A375 (cell line): ENCODE data around the gene CDKN1B. TPM values are rescaled to one million over a fixed set of nuclear protein-coding genes. Genes with fewer than 3 reads are reported as not detected.

Experiments
- small RNA-seq: library from RNA; depleted of rRNA; stranded (forward); fragments of <200 nt; gene quantifications from one replicate; pipeline ENCODE3, GENCODE V24; 2014
- total RNA-seq: library from RNA; depleted of rRNA; stranded (reverse); fragments of >200 nt; shearing (Covaris generic); gene quantifications from 2 replicates; pipeline ENCODE4 v1.2.3, GENCODE V29; 2014; rRNA removed

CDKN1B gene
- 26.3 and 28.1 TPM in 2 replicates for total RNA-seq

GRCh38 chr12:12716793-12717585 lies at the start of gene CDKN1B:
TSS of gene CDKN1B (plus strand) at chr12:12717368. CDS start at chr12:12717840, 472 bp downstream.

Small RNAs within 50 kb of the gene (small RNA-seq; reads per million reads assigned to genes)
- not detected for gene MIR613

Other genes starting within 250 kb of the CDKN1B start
- gene DUSP16, start 154.5 kb upstream of the CDKN1B start, total RNA-seq = 2.2 and 3.0 TPM in 2 replicates
- gene CREBL2, start 105.5 kb upstream of the CDKN1B start, total RNA-seq = 25.2 and 29.6 TPM in 2 replicates
- 1.4 and 1.6 TPM in 2 replicates for gene GPR19, start 21.2 kb upstream of the CDKN1B start, total RNA-seq
- 0.94 and 1.1 TPM in 2 replicates for gene APOLD1, start 68.3 kb downstream of the CDKN1B start, total RNA-seq
- 107 and 110 TPM in 2 replicates for gene DDX47, start 96.0 kb downstream of the CDKN1B start, total RNA-seq
- gene GPRC5A, start 174.2 kb downstream of the CDKN1B start, total RNA-seq = 112 and 122 TPM in 2 replicates
- not detected in 2 replicates for gene GPRC5D, start 234.8 kb downstream of the CDKN1B start, total RNA-seq